ENCODE results near the gene IQCK.
"Not testable (repeated sequence)": the region's sequence is repeated elsewhere in the genome, so short reads cannot be mapped to it uniquely, and the experiment has no call there.

IQCK gene

GRCh38 chr16:19717741-19718623 lies at the start of gene IQCK, which contains the start of gene KNOP1:
Gene IQCK (plus strand): TSS chr16:19718271. CDS start chr16:19718307, 36 bp downstream.
Gene KNOP1 (minus strand): TSS chr16:19718227. CDS start chr16:19715035, 3,192 bp downstream.
- DNase-seq, result peak; percentile 80 to 83 (median 80)

- DNase-seq, result no peak
These were observed 45.7 kb upstream of the IQCK start for GRCh38 chr16:19672378-19672777.

GRCh38 chr16:19674485-19674884 lies 43.6 kb upstream of the IQCK start:
- DNase-seq, result no peak

GRCh38 chr16:19677402-19677801 lies 40.7 kb upstream of the IQCK start:
- no peak for DNase-seq

- DNase-seq, result no peak
These were observed 39.3 kb upstream of the IQCK start for GRCh38 chr16:19678804-19679203.

- not testable (repeated sequence) for DNase-seq
These were observed 38.8 kb upstream of the IQCK start for GRCh38 chr16:19679281-19679680.

- DNase-seq, result no peak
These were observed 37.2 kb upstream of the IQCK start for GRCh38 chr16:19680881-19681340.

GRCh38 chr16:19681637-19682036 lies 36.4 kb upstream of the IQCK start:
- no peak for DNase-seq

- no peak for DNase-seq
These were observed 34.4 kb upstream of the IQCK start for GRCh38 chr16:19683453-19684236.

GRCh38 chr16:19685176-19685575 lies 32.9 kb upstream of the IQCK start:
- DNase-seq, result no peak

- no peak for DNase-seq
These were observed 30.8 kb upstream of the IQCK start for GRCh38 chr16:19687279-19687678.

GRCh38 chr16:19688396-19689024 lies 29.6 kb upstream of the IQCK start:
- no peak for DNase-seq

- DNase-seq, result no peak
These were observed 28.7 kb upstream of the IQCK start for GRCh38 chr16:19689342-19689741.

GRCh38 chr16:19690196-19690595 lies 27.9 kb upstream of the IQCK start:
- no peak for DNase-seq

GRCh38 chr16:19691161-19691711 lies 26.8 kb upstream of the IQCK start:
- DNase-seq, result no peak

GRCh38 chr16:19694989-19695388 lies 23.1 kb upstream of the IQCK start:
- no peak for DNase-seq

- DNase-seq, result peak in 2 of 4 experiments; percentile 38 to 42
These were observed 21.7 kb upstream of the IQCK start for GRCh38 chr16:19696328-19696727.

- DNase-seq, result no peak
These were observed 21.1 kb upstream of the IQCK start for GRCh38 chr16:19696961-19697360.

GRCh38 chr16:19697756-19698318 lies 20.2 kb upstream of the IQCK start:
- no peak for DNase-seq

GRCh38 chr16:19698480-19699465 lies 19.3 kb upstream of the IQCK start:
- no peak for DNase-seq

GRCh38 chr16:19699472-19699871 lies 18.6 kb upstream of the IQCK start:
- no peak for DNase-seq
